ENCODE data around the gene PRRG4. TPM values are rescaled to one million over a fixed set of nuclear protein-coding genes. Genes with fewer than 3 reads are reported as not detected.

PRRG4 gene
- total and polyA plus RNA-seq, 10 donors = 0.65 to 6.7 (median 3.7) TPM

DNA sequence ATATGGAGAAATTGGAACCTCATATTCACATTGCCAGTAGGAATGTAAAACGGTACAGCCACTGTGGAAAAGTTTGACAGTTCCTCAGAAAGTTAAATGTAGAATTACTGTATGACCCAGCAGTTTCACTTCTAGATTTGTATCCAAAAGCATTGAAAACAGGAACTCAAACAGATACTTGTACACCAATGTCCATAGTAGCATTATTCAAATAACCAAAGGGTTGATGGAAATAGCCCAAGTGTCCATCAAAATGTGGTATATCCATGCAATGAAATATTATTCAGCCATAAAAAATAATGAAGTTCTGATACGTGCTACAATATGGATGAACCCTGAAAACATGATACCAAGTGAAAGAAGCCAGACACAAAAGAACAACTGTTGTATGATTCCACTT, 17.8 kb downstream of the PRRG4 start:
- H3K27me3 ChIP-seq (replicated peaks in 1 of 7) = no peaks in the 10 kb centered on the region
- H3K4me1 ChIP-seq = peaks cover 0 to 19% (median 10%) of the 10 kb centered on the region in 6 donors
- TF ChIP-seq POLR2A (IDR thresholded peaks at IDR 0.05) = no peak
- TF ChIP-seq, protein P1, sequence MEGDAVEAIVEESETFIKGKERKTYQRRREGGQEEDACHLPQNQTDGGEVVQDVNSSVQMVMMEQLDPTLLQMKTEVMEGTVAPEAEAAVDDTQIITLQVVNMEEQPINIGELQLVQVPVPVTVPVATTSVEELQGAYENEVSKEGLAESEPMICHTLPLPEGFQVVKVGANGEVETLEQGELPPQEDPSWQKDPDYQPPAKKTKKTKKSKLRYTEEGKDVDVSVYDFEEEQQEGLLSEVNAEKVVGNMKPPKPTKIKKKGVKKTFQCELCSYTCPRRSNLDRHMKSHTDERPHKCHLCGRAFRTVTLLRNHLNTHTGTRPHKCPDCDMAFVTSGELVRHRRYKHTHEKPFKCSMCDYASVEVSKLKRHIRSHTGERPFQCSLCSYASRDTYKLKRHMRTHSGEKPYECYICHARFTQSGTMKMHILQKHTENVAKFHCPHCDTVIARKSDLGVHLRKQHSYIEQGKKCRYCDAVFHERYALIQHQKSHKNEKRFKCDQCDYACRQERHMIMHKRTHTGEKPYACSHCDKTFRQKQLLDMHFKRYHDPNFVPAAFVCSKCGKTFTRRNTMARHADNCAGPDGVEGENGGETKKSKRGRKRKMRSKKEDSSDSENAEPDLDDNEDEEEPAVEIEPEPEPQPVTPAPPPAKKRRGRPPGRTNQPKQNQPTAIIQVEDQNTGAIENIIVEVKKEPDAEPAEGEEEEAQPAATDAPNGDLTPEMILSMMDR (IDR thresholded peaks at IDR 0.05 in 8 of 11, conservative IDR thresholded peaks at IDR 0.05 in 3 of 11) = no peak
- H3K36me3 ChIP-seq = peaks cover 0 to 42% (median 0%) of the 10 kb centered on the region in 6 donors
- H3K27ac ChIP-seq = peak overlapping the region in 1 of 8 donors; percentile 7
- DNase-seq = no peak
- intact Hi-C loops (cut with DNase I; ENCODE audit: low total_unique reads) = no loop called here
- no peak overlapping the region for H3K4me3 ChIP-seq
- H3K9me3 ChIP-seq = peaks cover 0 to 6% (median 0%) of the 10 kb centered on the region in 8 donors
- WGBS, 5 donors = 68 to 79% (median 76%) methylated on average over 2 of the region's 2 CpGs

DNA sequence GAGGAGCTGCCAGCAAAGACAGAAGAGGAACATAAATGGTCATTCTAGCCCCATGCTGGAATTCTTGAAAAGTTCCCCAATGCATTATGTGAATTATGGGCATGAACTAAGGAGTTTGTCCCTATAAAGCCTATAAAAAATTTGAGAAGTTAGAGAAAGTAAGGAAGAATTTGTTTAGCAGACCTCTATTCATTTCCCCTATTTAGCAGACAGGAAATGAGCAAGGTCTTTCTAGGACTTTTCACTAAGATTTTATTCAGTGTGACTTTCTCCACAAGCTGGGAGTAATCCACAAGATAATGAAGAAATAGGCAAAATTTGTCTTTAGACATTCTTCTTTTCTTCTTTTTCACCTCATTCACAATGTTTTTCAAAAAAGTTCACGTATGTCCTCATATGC, 20.0 kb downstream of the PRRG4 start:
- Histone ChIP-seq H3K4me3 (no peak overlapping the region), H3K36me3 (peaks cover 0 to 42% (median 0%) of the 10 kb centered on the region in 6 donors), H3K27ac (peak overlapping the region in 1 of 8 donors; percentile 5), H3K27me3 (replicated peaks in 1 of 7) (no peaks in the 10 kb centered on the region), H3K9me3 (peaks cover 0 to 6% (median 0%) of the 10 kb centered on the region in 8 donors), H3K4me1 (peaks cover 0 to 19% (median 10%) of the 10 kb centered on the region in 6 donors)
- 36 to 60% (median 48%) methylated on average over 1 of the region's 1 CpG for WGBS, 5 donors
- DNase-seq = no peak
- intact Hi-C loops (cut with DNase I; ENCODE audit: low total_unique reads) = no loop called here
- TF ChIP-seq, protein P1 (IDR thresholded peaks at IDR 0.05 in 8 of 11, conservative IDR thresholded peaks at IDR 0.05 in 3 of 11) = no peak
- TF ChIP-seq POLR2A (IDR thresholded peaks at IDR 0.05) (no peak), POLR2AphosphoS5 (IDR thresholded peaks at IDR 0.05) (no peak)

DNA sequence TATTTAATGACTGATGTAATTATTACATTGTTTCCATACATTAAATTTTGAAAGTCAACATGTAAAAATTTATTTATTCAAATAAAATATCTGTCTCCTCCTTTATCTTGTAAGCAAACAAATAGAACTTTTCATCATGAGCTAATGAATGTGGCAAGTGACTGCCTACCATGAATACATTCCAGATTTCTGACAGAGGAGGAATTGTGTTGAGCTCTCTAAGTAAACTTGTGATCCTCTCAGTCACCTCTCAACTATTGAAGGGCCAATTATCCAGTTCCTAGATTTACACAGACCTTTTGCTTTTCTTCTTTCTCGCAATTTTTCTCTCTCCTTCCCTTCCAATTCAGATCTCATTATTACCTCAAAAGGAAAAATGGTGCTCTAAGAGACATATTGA, 21.5 kb downstream of the PRRG4 start:
- H3K4me3 ChIP-seq = no peak overlapping the region
- intact Hi-C loops (cut with DNase I; ENCODE audit: low total_unique reads) = no loop called here
- WGBS, 5 donors = 96 to 100% (median 97%) methylated on average over 1 of the region's 1 CpG

DNA sequence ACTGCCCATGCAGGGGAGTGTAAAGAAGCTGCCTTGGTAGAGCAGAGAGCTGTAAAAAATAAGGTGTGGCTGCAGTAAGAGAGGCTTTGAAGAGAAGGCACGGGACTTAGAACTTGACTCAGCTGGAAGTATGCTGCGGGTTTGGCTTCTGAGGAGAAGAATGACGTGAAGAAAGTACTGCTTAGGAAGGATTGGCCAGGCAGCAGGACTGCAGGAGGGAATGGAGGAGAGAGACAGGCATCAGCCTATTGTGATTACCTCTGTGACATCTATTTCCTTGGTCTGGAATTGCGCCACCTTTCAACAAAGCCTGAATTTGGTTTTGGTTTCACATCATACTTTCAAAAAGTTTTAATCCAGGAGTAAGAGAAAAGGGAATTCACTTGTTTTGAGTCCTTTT, 22.5 kb downstream of the PRRG4 start:
- Histone ChIP-seq H3K9me3 (peaks cover 0 to 6% (median 0%) of the 10 kb centered on the region in 8 donors), H3K4me3 (no peak overlapping the region), H3K27me3 (replicated peaks in 1 of 7) (no peaks in the 10 kb centered on the region), H3K4me1 (peaks cover 0 to 16% (median 9%) of the 10 kb centered on the region in 6 donors), H3K27ac (peak overlapping the region in 1 of 8 donors; percentile 35), H3K36me3 (peaks cover 0 to 21% (median 0%) of the 10 kb centered on the region in 6 donors)
- no peak for DNase-seq
- WGBS, 5 donors = 65 to 87% (median 72%) methylated on average over 4 of the region's 4 CpGs
- TF ChIP-seq POLR2AphosphoS5 (IDR thresholded peaks at IDR 0.05) (no peak), POLR2A (IDR thresholded peaks at IDR 0.05) (no peak)
- TF ChIP-seq, protein P1 (IDR thresholded peaks at IDR 0.05 in 8 of 11, conservative IDR thresholded peaks at IDR 0.05 in 3 of 11) = no peak
- intact Hi-C loops (cut with DNase I; ENCODE audit: low total_unique reads) = no loop called here

More for the DNA sequence above, 21.5 kb downstream of the PRRG4 start:
- Histone ChIP-seq H3K27ac (no peak overlapping the region), H3K4me1 (peaks cover 0 to 19% (median 10%) of the 10 kb centered on the region in 6 donors), H3K36me3 (peaks cover 0 to 30% (median 0%) of the 10 kb centered on the region in 6 donors), H3K27me3 (replicated peaks in 1 of 7) (no peaks in the 10 kb centered on the region), H3K9me3 (peaks cover 0 to 6% (median 0%) of the 10 kb centered on the region in 8 donors)
- no peak for DNase-seq
- no peak for TF ChIP-seq POLR2A (IDR thresholded peaks at IDR 0.05)
- TF ChIP-seq POLR2AphosphoS5 (IDR thresholded peaks at IDR 0.05) = no peak
- TF ChIP-seq, protein P1 (IDR thresholded peaks at IDR 0.05 in 8 of 11, conservative IDR thresholded peaks at IDR 0.05 in 3 of 11) = no peak

Measured in spleen (tissue), 11 donors.